Type B pancreatic cell (in vitro differentiated cells): ENCODE measurements around the gene ZFP36L1. TPM values are rescaled to one million over a fixed set of nuclear protein-coding genes. Genes with fewer than 3 reads are reported as not detected.

Experiments used
- DNase-seq: peaks from one replicate; pipeline ENCODE4 v3.0.0; 2021; ENCODE audit warnings: mixed read lengths; ENCODE audit not compliant: unreplicated experiment; ENCODE audit errors: extremely low spot score
- H3K27ac Mint-ChIP-seq: 2 replicates; pipeline ENCODE4 v1.8.0; 2021; ENCODE audit warnings: mild to moderate bottlenecking, mixed read lengths
- H3K27me3 Mint-ChIP-seq: 2 replicates; pipeline ENCODE4 v1.8.0; 2021; ENCODE audit warnings: mixed read lengths
- H3K36me3 Mint-ChIP-seq: 2 replicates; pipeline ENCODE4 v1.8.0; 2021; ENCODE audit warnings: mixed read lengths
- H3K4me1 Mint-ChIP-seq: one replicate; pipeline ENCODE4 v1.8.0; 2021; ENCODE audit warnings: mixed read lengths; ENCODE audit not compliant: unreplicated experiment
- H3K4me3 Mint-ChIP-seq: 2 replicates; pipeline ENCODE4 v1.8.0; 2021; ENCODE audit warnings: mild to moderate bottlenecking, mixed read lengths
- H3K9me3 Mint-ChIP-seq: 2 replicates; pipeline ENCODE4 v1.8.0; 2021; ENCODE audit warnings: mixed read lengths
- CTCF ChIP-seq: fragments of 200-600 bp; sonication (generic); conservative IDR thresholded peaks from 2 replicates; pipeline ENCODE4 v1.5.0; 2021; ENCODE audit warnings: antibody characterized with exemption, mild to moderate bottlenecking
- total RNA-seq: library from RNA; stranded (reverse); gene quantifications from 2 replicates; pipeline ENCODE4 v1.2.1, GENCODE V29; 2021; ENCODE audit warnings: low replicate concordance

ZFP36L1 gene
- total RNA-seq, 1 donor from 2014 or later = 457 TPM

DNA sequence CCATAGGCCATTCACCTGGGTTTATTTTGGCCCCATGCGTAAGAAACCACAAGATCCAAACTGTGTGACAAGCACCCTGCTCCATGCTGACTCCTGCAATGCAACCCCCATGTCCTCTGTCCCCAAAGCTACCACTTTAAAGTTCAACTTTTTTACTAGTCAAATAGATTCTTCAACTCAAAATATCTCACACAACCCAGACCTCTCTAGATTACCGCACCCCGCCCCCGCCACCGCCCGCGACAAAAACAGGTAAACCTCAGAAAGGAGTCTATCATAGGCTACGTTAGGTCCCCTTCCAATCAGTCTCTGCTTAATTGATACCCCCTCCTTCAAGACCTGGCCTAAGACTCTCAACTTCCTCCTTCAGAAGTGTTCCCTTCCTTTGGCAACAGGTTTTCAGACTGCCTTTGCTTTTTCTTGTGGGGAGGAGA is 2.2 kb downstream of the ZFP36L1 start:
- Mint-ChIP-seq H3K9me3 (peaks cover 3% of the 10 kb centered on the region), H3K4me3 (peak overlapping the region; percentile 96), H3K36me3 (peaks cover 62% of the 10 kb centered on the region), H3K4me1 (peaks cover 28% of the 10 kb centered on the region), H3K27me3 (peaks cover 48% of the 10 kb centered on the region), H3K27ac (peak overlapping the region; percentile 99)
- DNase-seq = peak; percentile 53
- TF ChIP-seq CTCF = no peak

GRCh38 chr14:68789821-68790643 is 2.8 kb downstream of the ZFP36L1 start:
- Mint-ChIP-seq H3K27me3 (peaks cover 48% of the 10 kb centered on the region), H3K9me3 (peaks cover 3% of the 10 kb centered on the region), H3K36me3 (peaks cover 62% of the 10 kb centered on the region), H3K4me1 (peaks cover 35% of the 10 kb centered on the region), H3K4me3 (peak overlapping the region; percentile 96), H3K27ac (peak overlapping the region; percentile 99)
- peak; percentile 33 for TF ChIP-seq CTCF
- peak; percentile 71 for DNase-seq

DNA sequence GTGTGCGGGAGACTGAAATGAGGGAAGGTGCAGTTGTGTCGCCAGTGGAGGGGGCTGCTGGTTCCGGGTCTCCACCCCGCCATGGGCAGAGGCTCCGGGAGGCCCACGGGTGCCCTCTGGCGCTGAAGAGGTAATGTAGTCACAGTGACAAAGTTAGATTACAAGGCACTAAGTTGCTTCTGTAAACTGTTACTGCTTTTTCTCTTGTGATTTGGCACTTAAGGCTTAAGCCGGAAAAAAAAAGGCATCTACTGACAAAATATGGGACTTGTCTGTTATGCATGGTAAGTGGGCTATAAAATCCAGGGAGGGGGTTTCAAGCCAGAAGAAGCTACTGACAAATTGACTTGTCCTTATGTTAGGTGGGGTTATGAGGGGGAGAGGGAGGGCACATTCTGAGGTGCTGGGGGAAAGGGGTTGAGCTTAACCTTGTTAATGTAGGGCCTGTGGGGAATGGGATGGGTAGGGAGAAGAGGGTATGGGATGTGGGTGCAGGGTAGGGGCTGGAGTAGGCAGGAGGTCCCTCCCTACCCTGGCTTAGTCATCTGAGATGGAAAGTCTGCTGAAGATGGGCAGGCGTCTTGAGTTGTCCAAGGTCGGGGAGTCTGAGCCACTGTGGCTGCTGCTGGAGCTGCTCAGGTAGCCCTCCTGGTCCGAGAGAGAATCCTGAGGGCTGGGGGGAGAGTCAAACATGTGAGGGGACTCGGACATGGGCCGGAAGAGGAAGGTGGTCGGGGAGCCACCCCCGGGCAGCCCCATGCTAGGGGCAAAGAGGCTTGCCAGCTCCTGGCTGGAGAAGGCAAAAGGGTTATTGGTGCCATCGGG is 3.7 kb downstream of the ZFP36L1 start:
- Mint-ChIP-seq H3K27me3 (peaks cover 45% of the 10 kb centered on the region), H3K36me3 (peaks cover 59% of the 10 kb centered on the region), H3K9me3 (peaks cover 3% of the 10 kb centered on the region), H3K4me3 (peak overlapping the region; percentile 96), H3K4me1 (peaks cover 38% of the 10 kb centered on the region), H3K27ac (peak overlapping the region; percentile 99)
- TF ChIP-seq CTCF = peak; percentile 80
- DNase-seq = peak; percentile 83

GRCh38 chr14:68788275-68788995 is 4.4 kb downstream of the ZFP36L1 start:
- Mint-ChIP-seq H3K36me3 (peaks cover 59% of the 10 kb centered on the region), H3K27me3 (peaks cover 44% of the 10 kb centered on the region), H3K4me3 (peak overlapping the region; percentile 96), H3K4me1 (peaks cover 38% of the 10 kb centered on the region), H3K27ac (peak overlapping the region; percentile 99), H3K9me3 (peaks cover 3% of the 10 kb centered on the region)
- no peak for DNase-seq
- peak; percentile 7 for TF ChIP-seq CTCF
